Aorta (tissue), 5 donors: ENCODE data around the gene SLC16A2. TPM values are rescaled to one million over a fixed set of nuclear protein-coding genes. Genes with fewer than 3 reads are reported as not detected.
A peak's percentile ranks its signal among the peaks of the same experiment; 100 is the strongest.

ENCODE experiments used
- ATAC-seq: fragments of 200-7000 bp; cut with Tn5 transposase; one replicate; pipeline ENCODE4 v1.9.1; 2022; ENCODE audit warnings: moderate library complexity; ENCODE audit not compliant: low FRiP score
- DNase-seq, 2 donors: peaks; one replicate each; pipeline ENCODE4 v3.0.0-alpha.2; 2020
- H3K27ac ChIP-seq, 2 donors: one replicate each; pipeline ENCODE4 v1.5.1; 2013; ENCODE audit warnings: low read length in 2 of 2, mild to moderate bottlenecking in 2 of 2, moderate library complexity in 2 of 2, control low read depth in 1 of 2, inconsistent platforms in 1 of 2, low read depth in 1 of 2
- H3K27me3 ChIP-seq, 2 donors: one replicate each; pipeline ENCODE4 v1.6.1; 2013; ENCODE audit warnings: control low read depth in 1 of 2, low read length in 1 of 2, mild to moderate bottlenecking in 1 of 2, moderate library complexity in 1 of 2; ENCODE audit not compliant: insufficient read depth in 2 of 2, control insufficient read depth in 1 of 2
- H3K36me3 ChIP-seq, 2 donors: one replicate each; pipeline ENCODE4 v1.6.1; 2013; ENCODE audit warnings: control low read depth in 1 of 2, low read length in 1 of 2, mild to moderate bottlenecking in 1 of 2; ENCODE audit not compliant: insufficient read depth in 2 of 2, control insufficient read depth in 1 of 2
- H3K4me1 ChIP-seq, 2 donors: one replicate each; pipeline ENCODE4 v1.6.1; 2013; ENCODE audit warnings: low read length in 2 of 2, control low read depth in 1 of 2, mild to moderate bottlenecking in 1 of 2, moderate library complexity in 1 of 2; ENCODE audit not compliant: insufficient read depth in 2 of 2, control insufficient read depth in 1 of 2
- H3K4me3 ChIP-seq, 2 donors: one replicate each; pipeline ENCODE4 v1.5.1; 2013; ENCODE audit warnings: low read length in 2 of 2, control low read depth in 1 of 2, mild to moderate bottlenecking in 1 of 2
- H3K9me3 ChIP-seq: one replicate; pipeline ENCODE4 v1.6.1; 2013; ENCODE audit warnings: mild to moderate bottlenecking, low read length; ENCODE audit not compliant: control insufficient read depth
- WGBS, 2 donors: extraction: QIAGEN DNeasy Blood & Tissue Kit; methylation state at CpG; one replicate each; pipeline ENCODE4 v1.1.7; 2013; 5-methylcytosine and 5-hydroxymethylcytosine counted together
- intact Hi-C, 2 donors: fragments of 100-400 bp; cut with DNase I; formaldehyde crosslinking; loops; one replicate each; pipeline versions ENCODE4 v1.14.2 to v1.15.0; 2022
- polyA plus RNA-seq, 2 donors: library from polyadenylated mRNA; stranded (reverse); fragments of 200-250 nt; gene quantifications; one replicate each; pipeline ENCODE4 v1.2.3, GENCODE V29; 2013
- total RNA-seq, 2 donors: library from RNA; stranded (reverse); fragmentation: NEBNext Ultra II Directional; extraction: Animal tissue kit (Norgen Biotek cat#: 25700); gene quantifications; one replicate each; pipeline ENCODE4 v1.2.1, GENCODE V29; 2021
- donor health status: healthy with polysubstance abuse.
- donor health status: Bipolar disorder and iron deficiency.
- donor health status: DM: no; HTN: no; CAD: no.
- donor health status: DM: no; HTN: no; CAD: no.
- donor health status: DM: yes; HTN: yes; CAD: no.

Gene SLC16A2
- total and polyA plus RNA-seq, 4 donors, result 1.6 to 30.6 (median 10.1) TPM

DNA sequence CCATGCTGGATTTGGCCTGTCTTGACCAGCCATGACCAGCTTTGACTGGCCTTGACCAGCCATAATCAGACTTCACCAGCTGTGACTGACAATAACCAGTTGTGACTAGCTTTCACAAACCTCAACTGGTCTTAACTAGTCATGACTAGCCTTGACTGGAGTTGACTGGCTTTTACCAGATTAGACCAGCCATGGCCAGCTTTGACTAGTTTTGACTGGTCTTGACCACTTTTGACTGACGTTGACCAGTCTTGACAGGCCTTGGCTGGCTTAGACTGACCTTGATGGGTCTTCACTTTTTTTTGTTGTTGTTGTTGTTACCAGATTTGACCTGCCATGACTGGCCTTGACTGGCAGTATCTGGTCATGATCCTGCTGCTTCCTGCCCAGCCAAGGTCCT is 125.7 kb downstream of the SLC16A2 start:
- intact Hi-C loops, result loop anchor here in 1 of 2 donors (10.0 kb wide), 1 partner anchor 162 kb away; no protein-coding TSS in a partner anchor
- WGBS, 2 donors, result 85 to 93% methylated on average over 1 of the region's 1 CpG
- Histone ChIP-seq H3K4me3 (no peak overlapping the region), H3K9me3 (no peaks in the 10 kb centered on the region), H3K27ac (no peak overlapping the region), H3K4me1 (no peaks in the 10 kb centered on the region), H3K36me3 (no peaks in the 10 kb centered on the region), H3K27me3 (no peaks in the 10 kb centered on the region)
- no peak for DNase-seq
- ATAC-seq, result no peak

GRCh38 chrX:74550295-74550802 is 129.1 kb downstream of the SLC16A2 start:
- Histone ChIP-seq H3K27ac (no peak overlapping the region), H3K4me3 (no peak overlapping the region)
- ATAC-seq, result peak; percentile 94

GRCh38 chrX:74551934-74552333 is 130.6 kb downstream of the SLC16A2 start:
- H3K27ac ChIP-seq, result no peak overlapping the region
- no peak for DNase-seq
- no peaks in the 10 kb centered on the region for H3K36me3 ChIP-seq
- H3K9me3 ChIP-seq, result no peaks in the 10 kb centered on the region
- H3K4me1 ChIP-seq, result no peaks in the 10 kb centered on the region
- 46 to 62% methylated on average over 2 of the region's 2 CpGs for WGBS, 2 donors
- H3K27me3 ChIP-seq, result peaks cover 0 to 3% of the 10 kb centered on the region in 2 donors
- intact Hi-C loops, result loop anchor here in 1 of 2 donors (2.0 kb wide), 1 partner anchor 169 kb away; no protein-coding TSS in a partner anchor
- no peak for ATAC-seq
- no peak overlapping the region for H3K4me3 ChIP-seq

More at GRCh38 chrX:74550295-74550802, 129.1 kb downstream of the SLC16A2 start:
- 14 to 18% methylated on average over 24 of the region's 24 CpGs for WGBS, 2 donors
- Histone ChIP-seq H3K9me3 (no peaks in the 10 kb centered on the region), H3K27me3 (peaks cover 0 to 1% of the 10 kb centered on the region in 2 donors), H3K36me3 (no peaks in the 10 kb centered on the region), H3K4me1 (no peaks in the 10 kb centered on the region)
- DNase-seq, result peak; percentile 89 to 95
- intact Hi-C loops, result loop anchor here in 1 of 2 donors (2.0 kb wide), 1 partner anchor 168 kb away; no protein-coding TSS in a partner anchor

GRCh38 chrX:74557378-74557777 is 136.1 kb downstream of the SLC16A2 start:
- no peak overlapping the region for H3K4me3 ChIP-seq
- ATAC-seq, result no peak
- WGBS, 2 donors, result 65 to 96% methylated on average over 2 of the region's 2 CpGs
- H3K4me1 ChIP-seq, result no peaks in the 10 kb centered on the region
- H3K9me3 ChIP-seq, result no peaks in the 10 kb centered on the region
- no peak for DNase-seq
- H3K27ac ChIP-seq, result no peak overlapping the region
- intact Hi-C loops, result no loop called here
- H3K27me3 ChIP-seq, result peaks cover 0 to 3% of the 10 kb centered on the region in 2 donors
- H3K36me3 ChIP-seq, result no peaks in the 10 kb centered on the region

- DNase-seq (no peak), ATAC-seq (no peak)
- H3K27ac ChIP-seq, result no peak overlapping the region
- H3K36me3 ChIP-seq, result no peaks in the 10 kb centered on the region
- H3K9me3 ChIP-seq, result no peaks in the 10 kb centered on the region
- H3K27me3 ChIP-seq, result no peaks in the 10 kb centered on the region
- no peaks in the 10 kb centered on the region for H3K4me1 ChIP-seq
- intact Hi-C loops, result no loop called here
- no peak overlapping the region for H3K4me3 ChIP-seq
- 84 to 97% methylated on average over 3 of the region's 3 CpGs for WGBS, 2 donors
Observed at GRCh38 chrX:74578137-74578536, 156.8 kb downstream of the SLC16A2 start.

- 14 to 16% methylated on average over 3 of the region's 3 CpGs for WGBS, 2 donors
- no peaks in the 10 kb centered on the region for H3K4me1 ChIP-seq
- ATAC-seq, result no peak
- no peak for DNase-seq
- H3K9me3 ChIP-seq, result no peaks in the 10 kb centered on the region
- H3K27me3 ChIP-seq, result no peaks in the 10 kb centered on the region
- intact Hi-C loops, result no loop called here
- H3K27ac ChIP-seq, result no peak overlapping the region
- no peaks in the 10 kb centered on the region for H3K36me3 ChIP-seq
- no peak overlapping the region for H3K4me3 ChIP-seq
Observed at GRCh38 chrX:74579597-74580198, 158.4 kb downstream of the SLC16A2 start.

Other genes with a start within 250 kb of the SLC16A2 start
- gene ZCCHC13, start 117.3 kb upstream of the SLC16A2 start, total RNA-seq, result not detected
- not detected for gene ZCCHC13, start 117.3 kb upstream of the SLC16A2 start, polyA plus RNA-seq
- gene RLIM, start 193.1 kb downstream of the SLC16A2 start, total RNA-seq, result 10 to 100 TPM; 36.9 to 40.0 TPM
- gene RLIM, start 193.1 kb downstream of the SLC16A2 start, polyA plus RNA-seq, result 1 to 10 TPM; 6.1 to 6.3 TPM